ENCODE data around the gene ST7. TPM values are rescaled to one million over a fixed set of nuclear protein-coding genes. Genes with fewer than 3 reads are reported as not detected.

The ST7 gene
- total RNA-seq, 1 donor from 2014 or later, result 12.9 TPM

DNA sequence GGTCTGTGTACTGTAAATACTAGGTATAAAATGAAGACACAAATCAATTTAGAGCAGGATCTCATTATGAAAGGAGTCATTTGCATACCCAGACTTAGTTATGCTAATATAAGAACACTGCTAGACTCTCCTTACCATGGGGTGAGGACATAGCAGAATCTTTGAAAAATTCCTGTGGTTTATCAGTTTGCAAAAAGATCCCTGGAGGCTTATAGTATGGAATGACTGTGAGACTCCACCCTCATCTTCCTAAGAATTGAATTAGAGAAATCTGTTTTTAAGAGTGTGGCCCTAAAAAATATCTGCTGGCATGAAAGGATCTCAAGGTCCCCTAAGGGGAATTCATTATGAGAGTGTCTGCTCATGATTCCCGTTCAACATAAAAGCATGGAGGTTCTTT lies 306.3 kb downstream of the ST7 start:
- FAIRE-seq, result no peak
- TF ChIP-seq, protein P1, sequence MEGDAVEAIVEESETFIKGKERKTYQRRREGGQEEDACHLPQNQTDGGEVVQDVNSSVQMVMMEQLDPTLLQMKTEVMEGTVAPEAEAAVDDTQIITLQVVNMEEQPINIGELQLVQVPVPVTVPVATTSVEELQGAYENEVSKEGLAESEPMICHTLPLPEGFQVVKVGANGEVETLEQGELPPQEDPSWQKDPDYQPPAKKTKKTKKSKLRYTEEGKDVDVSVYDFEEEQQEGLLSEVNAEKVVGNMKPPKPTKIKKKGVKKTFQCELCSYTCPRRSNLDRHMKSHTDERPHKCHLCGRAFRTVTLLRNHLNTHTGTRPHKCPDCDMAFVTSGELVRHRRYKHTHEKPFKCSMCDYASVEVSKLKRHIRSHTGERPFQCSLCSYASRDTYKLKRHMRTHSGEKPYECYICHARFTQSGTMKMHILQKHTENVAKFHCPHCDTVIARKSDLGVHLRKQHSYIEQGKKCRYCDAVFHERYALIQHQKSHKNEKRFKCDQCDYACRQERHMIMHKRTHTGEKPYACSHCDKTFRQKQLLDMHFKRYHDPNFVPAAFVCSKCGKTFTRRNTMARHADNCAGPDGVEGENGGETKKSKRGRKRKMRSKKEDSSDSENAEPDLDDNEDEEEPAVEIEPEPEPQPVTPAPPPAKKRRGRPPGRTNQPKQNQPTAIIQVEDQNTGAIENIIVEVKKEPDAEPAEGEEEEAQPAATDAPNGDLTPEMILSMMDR (IDR thresholded peaks at IDR 0.05; ENCODE audit: insufficient read depth, low read length, severe bottlenecking), result no peak

DNA sequence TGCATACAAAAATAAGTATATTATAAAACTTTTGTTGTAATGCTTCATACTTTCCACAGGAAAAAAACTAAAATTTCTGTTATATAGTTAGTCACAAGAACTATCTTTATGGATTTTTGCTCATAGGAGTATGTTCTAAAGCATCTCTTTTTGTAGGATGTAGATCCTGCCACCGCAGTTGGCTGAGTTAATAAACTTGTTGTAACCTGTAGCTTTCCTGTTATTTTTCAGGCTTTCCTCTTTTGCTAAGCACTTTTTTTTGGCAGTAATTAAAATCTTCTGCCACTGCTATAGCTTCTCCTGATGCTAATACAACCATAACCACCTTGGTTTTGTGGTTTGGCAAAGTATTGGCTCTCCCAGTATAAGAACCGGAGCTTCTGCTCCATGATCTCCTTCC lies 309.2 kb downstream of the ST7 start:
- H3K4me3 ChIP-seq (ENCODE audit: low read depth, low read length), result no peak overlapping the region
- H3K36me3 ChIP-seq (ENCODE audit: control insufficient read depth, insufficient read depth, low read length), result no peaks in the 10 kb centered on the region
- peak; percentile 62 for DNase-seq (ENCODE audit: low read depth)
- TF ChIP-seq, protein P1 (IDR thresholded peaks at IDR 0.05; ENCODE audit: insufficient read depth, low read length, severe bottlenecking), result no peak
- no peak for FAIRE-seq
- H3K27me3 ChIP-seq (ENCODE audit: control insufficient read depth, insufficient read depth, low read length), result no peaks in the 10 kb centered on the region

More for the DNA sequence above, 306.3 kb downstream of the ST7 start:
- DNase-seq (ENCODE audit: low read depth), result peak; percentile 29
- H3K36me3 ChIP-seq (ENCODE audit: control insufficient read depth, insufficient read depth, low read length), result no peaks in the 10 kb centered on the region
- H3K4me3 ChIP-seq (ENCODE audit: low read depth, low read length), result no peak overlapping the region
- H3K27me3 ChIP-seq (ENCODE audit: control insufficient read depth, insufficient read depth, low read length), result no peaks in the 10 kb centered on the region

DNA sequence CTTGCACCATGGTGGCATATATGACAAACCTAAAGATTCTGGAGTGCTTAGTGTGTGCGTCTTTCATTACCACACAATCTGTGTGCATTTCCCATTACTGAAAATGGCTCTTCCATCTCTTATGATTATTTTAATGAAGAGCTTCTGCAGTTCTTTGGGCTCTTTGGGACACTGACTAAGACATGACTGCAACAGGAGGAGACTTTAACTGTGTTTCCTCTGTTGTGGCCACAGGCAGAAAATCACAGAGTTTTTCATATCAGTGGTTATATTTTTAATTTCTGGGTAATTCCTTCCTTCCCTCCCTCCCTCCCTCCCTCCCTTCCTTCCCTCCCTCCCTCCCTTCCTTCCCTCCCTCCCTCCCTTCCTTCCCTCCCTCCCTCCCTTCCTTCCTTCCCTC lies 311.4 kb downstream of the ST7 start:
- no peak for DNase-seq (ENCODE audit: low read depth)
- Histone ChIP-seq H3K36me3 (ENCODE audit: control insufficient read depth, insufficient read depth, low read length) (no peaks in the 10 kb centered on the region), H3K27me3 (ENCODE audit: control insufficient read depth, insufficient read depth, low read length) (no peaks in the 10 kb centered on the region), H3K4me3 (ENCODE audit: low read depth, low read length) (no peak overlapping the region)
- no peak for FAIRE-seq
- TF ChIP-seq, protein P1 (IDR thresholded peaks at IDR 0.05; ENCODE audit: insufficient read depth, low read length, severe bottlenecking), result no peak

DNA sequence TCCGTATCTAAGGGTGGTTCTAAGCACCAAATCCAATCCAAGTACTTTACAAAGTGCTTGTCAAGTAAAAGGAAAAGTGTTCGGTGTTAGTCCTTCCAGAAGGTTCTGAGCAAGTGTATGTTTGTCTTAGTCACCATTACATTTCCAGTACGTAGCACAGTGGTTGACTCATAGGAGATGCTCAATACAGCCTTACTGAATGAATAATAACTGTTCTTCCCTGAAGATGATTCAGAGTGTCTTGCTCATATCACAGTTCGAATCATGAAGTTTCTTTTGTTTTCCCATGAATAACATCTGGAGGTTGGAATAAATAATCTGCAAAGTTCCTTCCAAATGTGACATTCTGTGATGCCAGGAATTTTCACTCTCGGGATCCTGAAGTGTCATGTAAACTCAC lies 316.1 kb downstream of the ST7 start:
- peak; percentile 99 for DNase-seq (ENCODE audit: low read depth)
- no peak for FAIRE-seq
- Histone ChIP-seq H3K36me3 (ENCODE audit: control insufficient read depth, insufficient read depth, low read length) (no peaks in the 10 kb centered on the region), H3K27me3 (ENCODE audit: control insufficient read depth, insufficient read depth, low read length) (no peaks in the 10 kb centered on the region), H3K4me3 (ENCODE audit: low read depth, low read length) (no peak overlapping the region)
- TF ChIP-seq, protein P1 (IDR thresholded peaks at IDR 0.05; ENCODE audit: insufficient read depth, low read length, severe bottlenecking), result no peak

DNA sequence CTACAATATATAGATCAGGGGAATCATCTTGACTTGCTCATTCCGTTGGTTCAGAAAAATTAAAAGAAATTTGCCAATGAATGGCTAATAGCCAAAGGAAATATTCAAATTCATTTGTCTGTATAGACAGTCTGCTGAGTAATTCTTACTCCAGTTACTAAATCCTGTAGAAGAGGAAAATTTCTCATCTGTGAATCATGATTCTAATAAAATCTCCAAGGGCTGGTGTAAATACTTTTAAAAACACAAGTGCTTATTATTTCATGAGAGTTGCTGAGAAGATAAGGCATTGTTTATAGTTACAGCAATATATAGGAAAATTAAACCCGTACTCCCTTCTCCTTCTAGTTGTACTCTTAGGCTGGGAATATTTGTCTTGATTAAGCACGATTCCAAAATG lies 316.6 kb downstream of the ST7 start:
- Histone ChIP-seq H3K36me3 (ENCODE audit: control insufficient read depth, insufficient read depth, low read length) (no peaks in the 10 kb centered on the region), H3K27me3 (ENCODE audit: control insufficient read depth, insufficient read depth, low read length) (no peaks in the 10 kb centered on the region), H3K4me3 (ENCODE audit: low read depth, low read length) (no peak overlapping the region)
- TF ChIP-seq, protein P1 (IDR thresholded peaks at IDR 0.05; ENCODE audit: insufficient read depth, low read length, severe bottlenecking), result no peak
- peak; percentile 93 for DNase-seq (ENCODE audit: low read depth)
- no peak for FAIRE-seq

DNA sequence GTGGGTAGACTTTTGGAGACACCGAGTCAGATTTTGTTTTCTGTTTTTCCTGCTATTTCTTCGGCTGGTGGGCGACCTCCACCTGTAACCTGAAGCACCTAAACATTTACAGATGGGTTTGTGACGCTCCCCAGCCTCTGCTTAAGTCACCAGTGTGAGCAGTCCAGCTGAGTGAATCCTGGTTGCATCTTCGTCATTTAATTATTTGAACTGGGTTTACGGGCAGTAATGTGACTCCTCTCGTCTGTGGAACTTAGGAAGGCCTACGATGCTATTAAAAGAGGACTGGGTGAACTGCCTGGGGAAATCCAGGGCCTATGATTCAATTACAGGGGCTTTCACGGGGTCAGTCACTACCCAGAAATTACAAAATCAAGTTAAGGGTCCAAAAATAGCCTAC lies 317.1 kb downstream of the ST7 start:
- Histone ChIP-seq H3K27me3 (ENCODE audit: control insufficient read depth, insufficient read depth, low read length) (no peaks in the 10 kb centered on the region), H3K4me3 (ENCODE audit: low read depth, low read length) (no peak overlapping the region), H3K36me3 (ENCODE audit: control insufficient read depth, insufficient read depth, low read length) (no peaks in the 10 kb centered on the region)
- FAIRE-seq (no peak), DNase-seq (ENCODE audit: low read depth) (no peak)
- TF ChIP-seq, protein P1 (IDR thresholded peaks at IDR 0.05; ENCODE audit: insufficient read depth, low read length, severe bottlenecking), result no peak

Data from bronchial epithelial cell (primary cell).